A673 (cell line): ENCODE measurements around the gene FRMD1. TPM values are rescaled to one million over a fixed set of nuclear protein-coding genes. Genes with fewer than 3 reads are reported as not detected.

ENCODE experiments used
- BruUV-seq: library from RNA; stranded (reverse); fragments of 400-500 nt; replicated peaks from 2 replicates; lab custom pipeline; 2021; lab: Mats Ljungman, UMichigan
- CTCF ChIA-PET: fragments of 300-600 bp; sonication (Branson Sonifier 250); formaldehyde crosslinking; loops from one replicate; lab custom pipeline; 2022; ENCODE audit warnings: antibody characterized with exemption; lab: Charles Lee
- POLR2A ChIA-PET: fragments of 300-600 bp; sonication (Branson Sonifier 250); formaldehyde crosslinking; loops from one replicate; lab custom pipeline; 2022; ENCODE audit warnings: antibody characterized with exemption; ENCODE audit not compliant: low non-redundant PET; lab: Charles Lee
- DNase-seq: peaks from one replicate; pipeline ENCODE4 v3.0.0-alpha.2; 2015; ENCODE audit warnings: low spot score
- H3K27ac ChIP-seq: fragments of 200-600 bp; sonication (generic); 2 replicates; pipeline ENCODE4 v1.5.1; 2016; ENCODE audit warnings: mixed run types, low read depth, mild to moderate bottlenecking, mixed read lengths, antibody characterized with exemption, low read length; ENCODE audit not compliant: poor library complexity, severe bottlenecking
- H3K27me3 ChIP-seq: fragments of 200-600 bp; sonication (generic); replicated peaks from 2 replicates; pipeline ENCODE4 v1.6.1; 2017; ENCODE audit warnings: mixed run types, low read depth, mild to moderate bottlenecking, mixed read lengths, antibody characterized with exemption, low read length; ENCODE audit not compliant: insufficient read depth, poor library complexity
- H3K36me3 ChIP-seq: fragments of 200-600 bp; sonication (generic); 2 replicates; pipeline ENCODE4 v1.6.1; 2016; ENCODE audit warnings: mixed run types, mild to moderate bottlenecking, mixed read lengths, antibody characterized with exemption, low read length; ENCODE audit not compliant: insufficient read depth, poor library complexity, severe bottlenecking
- H3K4me1 ChIP-seq: fragments of 200-600 bp; sonication (generic); 2 replicates; pipeline ENCODE4 v1.6.1; 2017; ENCODE audit warnings: mixed run types, mild to moderate bottlenecking, mixed read lengths, antibody characterized with exemption, low read length; ENCODE audit not compliant: insufficient read depth, poor library complexity, severe bottlenecking
- H3K4me3 ChIP-seq: fragments of 200-600 bp; sonication (generic); 2 replicates; pipeline ENCODE4 v1.5.1; 2016; ENCODE audit warnings: low read depth, mixed run types, mild to moderate bottlenecking, mixed read lengths, low read length; ENCODE audit not compliant: poor library complexity, severe bottlenecking
- H3K9me3 ChIP-seq: fragments of 200-600 bp; sonication (generic); 2 replicates; pipeline ENCODE4 v1.6.1; 2016; ENCODE audit warnings: mixed run types, low read depth, mild to moderate bottlenecking, mixed read lengths, antibody characterized with exemption, low read length; ENCODE audit not compliant: poor library complexity, severe bottlenecking
- CTCF ChIP-seq: fragments of 300-800, 200-600 bp; sonication (generic); conservative IDR thresholded peaks from 2 replicates; pipeline ENCODE4 v1.5.1; 2017; ENCODE audit warnings: low read depth, mild to moderate bottlenecking, antibody characterized with exemption, low read length, moderate library complexity, mixed read lengths
- EZH2 ChIP-seq: fragments of 200-600 bp; sonication (generic); IDR thresholded peaks from 2 replicates; pipeline ENCODE4 v1.6.1; 2017; ENCODE audit warnings: borderline replicate concordance, low read depth, mild to moderate bottlenecking, mixed read lengths, antibody characterized with exemption, low read length; ENCODE audit not compliant: poor library complexity, severe bottlenecking
- intact Hi-C: fragments of 100-400 bp; cut with micrococcal nuclease; formaldehyde crosslinking; loops from one replicate; pipeline ENCODE4 v1.10.0; 2022; ENCODE audit not compliant: unreplicated experiment
- total RNA-seq: library from RNA; stranded (reverse); gene quantifications from 2 replicates; pipeline ENCODE4 v1.2.3, GENCODE V29; 2021

FRMD1 gene
- total RNA-seq, 1 experiment from 2014 or later: not detected

GRCh38 chr6:168122011-168122410 lies 43.0 kb upstream of the FRMD1 start:
- no peaks in the 10 kb centered on the region for H3K9me3 ChIP-seq
- BruUV-seq: no TSS peak
- H3K36me3 ChIP-seq: no peaks in the 10 kb centered on the region
- ChIA-PET CTCF (no interaction called here), POLR2A (no interaction called here)
- H3K4me3 ChIP-seq: no peak overlapping the region
- no peak for DNase-seq
- no peaks in the 10 kb centered on the region for H3K4me1 ChIP-seq
- H3K27ac ChIP-seq: no peak overlapping the region
- H3K27me3 ChIP-seq: no peaks in the 10 kb centered on the region
- TF ChIP-seq EZH2 (no peak), CTCF (no peak)
- intact Hi-C loops: no loop called here

- DNase-seq: no peak
Observed at GRCh38 chr6:168121303-168121665, 42.3 kb upstream of the FRMD1 start.

GRCh38 chr6:168120390-168121302 lies 41.6 kb upstream of the FRMD1 start:
- Histone ChIP-seq H3K36me3 (no peaks in the 10 kb centered on the region), H3K27ac (no peak overlapping the region), H3K4me3 (no peak overlapping the region), H3K27me3 (no peaks in the 10 kb centered on the region), H3K4me1 (no peaks in the 10 kb centered on the region), H3K9me3 (no peaks in the 10 kb centered on the region)
- ChIA-PET POLR2A (no interaction called here), CTCF (no interaction called here)
- no peak for DNase-seq
- intact Hi-C loops: no loop called here
- TF ChIP-seq EZH2: no peak
- TF ChIP-seq CTCF: no peak
- BruUV-seq: no TSS peak

More at GRCh38 chr6:168121303-168121665, 42.3 kb upstream of the FRMD1 start:
- intact Hi-C loops: no loop called here
- no peaks in the 10 kb centered on the region for H3K4me1 ChIP-seq
- H3K27me3 ChIP-seq: no peaks in the 10 kb centered on the region
- no peak overlapping the region for H3K27ac ChIP-seq
- no TSS peak for BruUV-seq
- no peak overlapping the region for H3K4me3 ChIP-seq
- no peaks in the 10 kb centered on the region for H3K9me3 ChIP-seq
- no peaks in the 10 kb centered on the region for H3K36me3 ChIP-seq
- ChIA-PET POLR2A (no interaction called here), CTCF (interaction anchor here (0.6 kb wide), 1 partner anchor 12 kb away, joined by 8 read pairs; no protein-coding TSS in a partner anchor)
- TF ChIP-seq CTCF (no peak), EZH2 (no peak)
